GM10248 (cell line): Measurements from ENCODE around the gene IARS2.
"Not testable (repeated sequence)": the region's sequence is repeated elsewhere in the genome, so short reads cannot be mapped to it uniquely, and the experiment has no call there.

Experiments
- CTCF ChIA-PET: fragments of 300-600 bp; sonication (Branson Sonifier 250); formaldehyde crosslinking; extraction: SDS; loops from one replicate; lab custom pipeline; 2021; ENCODE audit warnings: antibody characterized with exemption; lab: Yijun Ruan, JAX
- POLR2A ChIA-PET: fragments of 350-650 bp; sonication (Branson Sonifier 250); formaldehyde crosslinking; extraction: SDS; loops from one replicate; lab custom pipeline; 2020; ENCODE audit warnings: antibody characterized with exemption; lab: Yijun Ruan, JAX
- DNase-seq: peaks from one replicate; pipeline ENCODE4 v3.0.0; 2012; ENCODE audit errors: extremely low spot score
- TF ChIP-seq, protein P1 (sequence below): IDR thresholded peaks from 2 replicates; pipeline ENCODE4 v1.5.1; 2012; ENCODE audit warnings: mild to moderate bottlenecking, low read depth; ENCODE audit errors: extremely low read depth, missing control alignments, control extremely low read depth

IARS2 gene

DNA sequence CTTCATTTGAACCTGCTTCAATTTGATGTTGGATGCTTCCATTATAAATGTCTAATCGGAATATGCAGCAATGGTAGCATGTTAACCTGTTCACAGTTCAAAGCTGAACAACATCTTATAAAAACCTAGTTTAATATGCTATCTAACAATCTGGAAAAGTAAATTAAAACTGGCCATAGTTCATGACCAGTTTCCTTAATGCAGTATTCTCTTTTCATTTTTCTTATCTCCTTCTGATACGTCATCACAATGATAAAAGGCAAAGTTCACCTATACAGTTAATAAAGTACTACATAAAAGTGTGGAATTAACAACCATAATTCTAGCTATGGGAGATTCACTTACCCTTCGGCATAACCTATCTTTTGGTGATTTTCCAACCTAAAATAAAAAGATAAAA lies 65.1 kb downstream of the IARS2 start:
- CTCF ChIA-PET, result interaction anchor here (0.9 to 1.9 kb wide), 3 partner anchors 10 to 32 kb away, joined by 3 to 5 read pairs (median 3); no protein-coding TSS in a partner anchor
- DNase-seq, result no peak
- POLR2A ChIA-PET, result no interaction called here
- TF ChIP-seq, protein P1, sequence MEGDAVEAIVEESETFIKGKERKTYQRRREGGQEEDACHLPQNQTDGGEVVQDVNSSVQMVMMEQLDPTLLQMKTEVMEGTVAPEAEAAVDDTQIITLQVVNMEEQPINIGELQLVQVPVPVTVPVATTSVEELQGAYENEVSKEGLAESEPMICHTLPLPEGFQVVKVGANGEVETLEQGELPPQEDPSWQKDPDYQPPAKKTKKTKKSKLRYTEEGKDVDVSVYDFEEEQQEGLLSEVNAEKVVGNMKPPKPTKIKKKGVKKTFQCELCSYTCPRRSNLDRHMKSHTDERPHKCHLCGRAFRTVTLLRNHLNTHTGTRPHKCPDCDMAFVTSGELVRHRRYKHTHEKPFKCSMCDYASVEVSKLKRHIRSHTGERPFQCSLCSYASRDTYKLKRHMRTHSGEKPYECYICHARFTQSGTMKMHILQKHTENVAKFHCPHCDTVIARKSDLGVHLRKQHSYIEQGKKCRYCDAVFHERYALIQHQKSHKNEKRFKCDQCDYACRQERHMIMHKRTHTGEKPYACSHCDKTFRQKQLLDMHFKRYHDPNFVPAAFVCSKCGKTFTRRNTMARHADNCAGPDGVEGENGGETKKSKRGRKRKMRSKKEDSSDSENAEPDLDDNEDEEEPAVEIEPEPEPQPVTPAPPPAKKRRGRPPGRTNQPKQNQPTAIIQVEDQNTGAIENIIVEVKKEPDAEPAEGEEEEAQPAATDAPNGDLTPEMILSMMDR, result no peak

DNA sequence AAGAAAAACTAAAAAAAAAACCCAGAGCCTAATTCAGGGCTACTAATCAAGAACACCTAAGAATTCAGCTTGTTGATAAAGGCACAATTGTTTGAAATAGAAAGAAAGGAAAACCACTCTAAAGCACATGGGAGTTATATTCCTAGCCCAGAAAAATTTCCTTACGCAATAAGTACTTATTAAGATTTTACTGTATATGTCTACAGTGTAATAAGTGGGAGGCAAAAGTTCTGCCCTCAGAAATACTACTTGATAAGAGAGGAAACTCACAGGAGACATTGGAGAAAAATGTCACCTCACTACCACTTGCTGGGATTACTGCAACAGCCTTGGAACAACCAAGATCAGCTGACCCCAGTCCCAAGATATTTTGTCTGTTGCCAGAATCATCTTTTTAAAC lies 66.1 kb downstream of the IARS2 start:
- DNase-seq, result no peak
- POLR2A ChIA-PET, result no interaction called here
- TF ChIP-seq, protein P1, result no peak
- CTCF ChIA-PET, result interaction anchor here (0.9 to 1.8 kb wide), 5 partner anchors 10 to 130 kb away, joined by 3 to 6 read pairs (median 3); no protein-coding TSS in a partner anchor

DNA sequence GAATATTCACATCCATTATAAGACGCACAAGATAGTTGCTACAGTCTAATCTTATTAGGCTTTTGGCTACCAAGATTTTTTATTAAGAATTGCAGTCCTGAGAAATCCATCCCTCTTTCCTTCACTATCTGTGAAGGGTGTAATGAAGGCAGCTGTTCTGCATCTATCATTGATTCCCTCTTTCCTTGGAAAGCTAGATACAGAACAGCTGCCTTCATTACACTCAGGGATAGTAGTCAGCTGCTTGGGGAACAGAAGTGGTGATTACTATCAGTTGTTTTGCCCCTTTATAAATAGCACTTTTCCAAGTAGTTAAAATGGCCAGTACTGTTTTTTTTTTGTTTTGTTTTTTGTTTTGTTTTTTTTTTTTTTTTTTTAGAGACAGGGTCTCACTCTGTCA lies 70.2 kb downstream of the IARS2 start:
- DNase-seq, result no peak
- TF ChIP-seq, protein P1, result no peak
- CTCF ChIA-PET, result interaction anchor here (0.8 to 1.8 kb wide), 7 partner anchors 9 to 171 kb away, joined by 3 to 6 read pairs (median 4); no protein-coding TSS in a partner anchor
- POLR2A ChIA-PET, result interaction anchor here (0.7 kb wide), 3 partner anchors 80 to 412 kb away, joined by 3 to 6 read pairs (median 6); no protein-coding TSS in a partner anchor

DNA sequence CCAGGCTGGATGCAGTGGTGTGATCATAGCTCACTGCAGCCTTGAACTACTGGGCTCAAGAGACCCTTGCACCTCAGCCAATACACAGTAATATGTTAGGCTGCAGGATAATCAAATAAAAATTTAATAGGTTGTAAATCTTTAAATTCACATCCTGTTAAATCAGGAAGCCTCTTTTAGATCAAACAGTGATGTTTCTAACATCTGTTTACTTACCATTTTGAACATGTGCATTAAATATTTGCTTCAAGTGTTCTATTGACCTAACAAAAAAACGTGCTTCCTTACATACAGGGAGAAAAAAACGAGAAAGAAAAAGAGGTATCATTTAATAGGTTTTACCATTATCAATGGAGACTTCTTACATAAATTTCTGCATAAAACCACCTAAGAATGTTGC lies 70.6 kb downstream of the IARS2 start:
- DNase-seq, result no peak
- ChIA-PET CTCF (interaction anchor here (1.0 to 1.6 kb wide), 5 partner anchors 8 to 56 kb away, joined by 3 to 5 read pairs (median 4); no protein-coding TSS in a partner anchor), POLR2A (interaction anchor here (0.7 kb wide), 1 partner anchor 412 kb away, joined by 6 read pairs; no protein-coding TSS in a partner anchor)
- TF ChIP-seq, protein P1, result no peak

DNA sequence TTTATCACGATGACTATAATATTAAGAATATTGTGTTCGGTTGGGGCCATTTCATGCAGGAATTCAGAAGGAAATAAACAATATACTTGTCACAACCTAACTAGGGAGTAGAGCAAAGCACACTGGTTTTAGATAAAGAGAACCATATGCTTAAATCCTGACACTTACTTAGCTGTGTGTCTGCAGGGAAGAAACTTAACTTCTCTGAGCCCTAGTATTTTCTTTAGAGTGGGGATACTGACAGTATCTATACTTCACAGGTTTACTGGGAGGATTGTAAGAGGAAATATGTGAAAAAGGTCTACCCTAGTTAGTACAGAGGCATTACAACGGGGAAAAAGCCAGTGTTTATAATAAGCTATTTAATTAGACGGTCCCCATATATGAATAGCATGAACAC lies 72.9 kb downstream of the IARS2 start:
- TF ChIP-seq, protein P1, result no peak
- no peak for DNase-seq
- POLR2A ChIA-PET, result no interaction called here
- CTCF ChIA-PET, result no interaction called here

DNA sequence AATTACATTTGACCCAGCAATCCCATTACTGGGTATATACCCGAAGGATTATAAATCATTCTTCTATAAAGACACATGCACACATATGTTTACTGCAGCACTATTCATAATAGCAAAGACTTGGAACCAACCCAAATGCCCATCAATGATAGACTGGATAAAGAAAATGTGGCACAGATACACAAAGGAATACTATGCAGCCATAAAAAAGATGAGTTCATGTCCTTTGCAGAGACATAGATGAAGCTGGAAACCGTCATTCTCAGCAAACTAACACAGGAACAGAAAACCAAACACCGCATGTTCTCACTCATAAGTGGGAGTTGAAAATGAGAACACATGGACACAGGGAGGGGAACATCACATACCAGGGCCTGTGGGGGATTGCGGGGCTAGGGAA lies 76.0 kb downstream of the IARS2 start:
- CTCF ChIA-PET, result interaction anchor here (1.3 kb wide), 1 partner anchor 24 kb away, joined by 3 read pairs; no protein-coding TSS in a partner anchor
- POLR2A ChIA-PET, DNase-seq: not testable (repeated sequence)

DNA sequence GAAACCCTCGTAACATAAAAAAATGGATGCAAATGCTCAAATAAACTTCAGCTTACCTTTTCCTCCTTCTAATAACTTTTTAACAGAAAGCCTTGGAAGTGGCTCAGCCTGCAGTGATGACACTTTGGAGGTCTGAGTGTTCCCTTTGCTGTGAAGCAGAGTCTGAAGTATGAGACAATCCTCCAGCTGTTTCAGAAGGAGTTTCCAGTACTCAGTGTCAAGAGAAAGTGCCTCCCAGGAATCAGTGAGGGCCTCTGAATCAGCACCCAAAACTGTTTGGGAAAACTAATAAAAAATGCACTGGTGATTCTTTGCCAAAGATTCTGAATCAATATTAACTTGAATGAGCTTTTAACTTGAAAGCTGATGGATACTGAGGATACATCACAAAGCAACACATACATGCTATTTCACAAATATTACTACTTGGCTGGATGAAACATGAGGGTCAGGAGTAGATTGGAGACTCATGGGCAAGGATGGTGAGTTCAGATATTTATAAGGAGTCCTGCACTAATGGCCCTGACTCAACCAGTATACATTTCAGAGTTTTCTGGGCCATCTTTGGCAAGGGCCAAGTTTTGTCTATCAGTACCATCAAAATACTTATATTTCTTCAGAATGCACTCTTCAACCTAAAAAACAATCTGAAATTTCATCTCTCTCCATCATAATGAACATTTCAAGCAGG lies 77.0 kb downstream of the IARS2 start:
- TF ChIP-seq, protein P1, result no peak
- CTCF ChIA-PET, result interaction anchor here (1.0 kb wide), 1 partner anchor 17 kb away, joined by 3 read pairs; no protein-coding TSS in a partner anchor
- no peak for DNase-seq
- POLR2A ChIA-PET, result no interaction called here
